SK-N-SH (cell line): ENCODE measurements around the gene CDK6. TPM values are rescaled to one million over a fixed set of nuclear protein-coding genes. Genes with fewer than 3 reads are reported as not detected.

Source experiments
- polyA plus RNA-seq, 3 experiments: library from polyadenylated mRNA; depleted of rRNA; stranded (reverse); fragments of >200 nt; gene quantifications; 2 replicates each; pipeline ENCODE4 v1.2.3, GENCODE V29; 2012
- small RNA-seq, 7 experiments: library from RNA; depleted of rRNA; stranded (forward); fragments of <200 nt; gene quantifications; one replicate each; pipeline ENCODE3, GENCODE V24; 2012

Gene CDK6
- polyA plus RNA-seq, 1 of the 3 experiments (the other 2 are of a cell fraction) = 30.3 TPM

Small RNAs within 50 kb of the gene (small RNA-seq; reads per million reads assigned to genes)
- 0 reads per million in 7 experiments for gene RNU6-10P

Other genes starting within 250 kb of the CDK6 start
- gene FAM133B, start 246.2 kb downstream of the CDK6 start, polyA plus RNA-seq (2012; rRNA removed) = 13.8 and 16.3 TPM in 2 replicates